Keratinocyte (primary cell): Measurements from ENCODE around the gene SAMD11. TPM values are rescaled to one million over a fixed set of nuclear protein-coding genes. Genes with fewer than 3 reads are reported as not detected.

Source experiments
- DNase-seq: peaks from one replicate; pipeline ENCODE4 v3.0.0-alpha.2; 2011; ENCODE audit warnings: low read depth, missing footprints, low spot score
- FAIRE-seq: peaks from 2 replicates; lab custom pipeline; 2011; peaks lifted over from hg19 to GRCh38; lab: Jason Lieb, UNC
- H2AFZ ChIP-seq: 2 replicates; pipeline ENCODE4 v1.6.0; 2012; ENCODE audit warnings: low read length, control low read depth, inconsistent platforms; ENCODE audit not compliant: control insufficient read depth
- H3K27ac ChIP-seq: 2 replicates; pipeline ENCODE4 v1.5.1; 2011; ENCODE audit warnings: low read length; ENCODE audit not compliant: control insufficient read depth, insufficient read depth
- H3K27me3 ChIP-seq: 3 replicates; pipeline ENCODE4 v1.6.0; 2011; ENCODE audit warnings: low read length; ENCODE audit not compliant: control insufficient read depth, insufficient read depth; ENCODE audit errors: extremely low read depth
- H3K36me3 ChIP-seq, 2 experiments: 2 replicates in 1 of 2; 3 replicates in 1 of 2; pipeline ENCODE4 v1.5.1; 2011; ENCODE audit warnings: low read length in 2 of 2, mild to moderate bottlenecking in 1 of 2; ENCODE audit not compliant: control insufficient read depth in 2 of 2, insufficient read depth in 2 of 2; ENCODE audit errors: extremely low read depth in 1 of 2
- H3K4me1 ChIP-seq: 3 replicates; pipeline ENCODE4 v1.5.1; 2011; ENCODE audit warnings: low read length; ENCODE audit not compliant: control insufficient read depth, insufficient read depth; ENCODE audit errors: extremely low read depth
- H3K4me2 ChIP-seq: 3 replicates; pipeline ENCODE4 v1.6.0; 2011; ENCODE audit warnings: low read depth, low read length; ENCODE audit not compliant: control insufficient read depth, insufficient read depth; ENCODE audit errors: extremely low read depth
- H3K4me3 ChIP-seq, 3 experiments: fragments of 200-600 bp in 1 of 3; sonication (generic) in 1 of 3; 2 replicates in 2 of 3; 3 replicates in 1 of 3; pipeline ENCODE4 v1.5.1; 2011 to 2016; ENCODE audit warnings: low read length in 3 of 3, mild to moderate bottlenecking in 3 of 3, control low read depth in 2 of 3, inconsistent platforms in 1 of 3, low read depth in 1 of 3, mixed read lengths in 1 of 3, mixed run types in 1 of 3, moderate library complexity in 1 of 3; ENCODE audit not compliant: control insufficient read depth in 2 of 3, insufficient read depth in 2 of 3; ENCODE audit errors: extremely low read depth in 1 of 3
- H3K79me2 ChIP-seq: 2 replicates; pipeline ENCODE4 v1.6.0; 2012; ENCODE audit warnings: low read length; ENCODE audit not compliant: control insufficient read depth, insufficient read depth
- H3K9ac ChIP-seq: 3 replicates; pipeline ENCODE4 v1.6.0; 2011; ENCODE audit warnings: low read length; ENCODE audit not compliant: control insufficient read depth, insufficient read depth; ENCODE audit errors: extremely low read depth
- H3K9me1 ChIP-seq: 3 replicates; pipeline ENCODE4 v1.6.0; 2011; ENCODE audit warnings: low read length; ENCODE audit not compliant: control insufficient read depth, insufficient read depth; ENCODE audit errors: extremely low read depth
- H3K9me3 ChIP-seq: 2 replicates; pipeline ENCODE4 v1.5.1; 2012; ENCODE audit warnings: low read depth, low read length; ENCODE audit not compliant: control insufficient read depth
- H4K20me1 ChIP-seq: 3 replicates; pipeline ENCODE4 v1.6.0; 2011; ENCODE audit warnings: low read length; ENCODE audit not compliant: control insufficient read depth, insufficient read depth; ENCODE audit errors: extremely low read depth
- CTCF ChIP-seq, 3 experiments: IDR thresholded peaks in 1 of 3; conservative IDR thresholded peaks in 1 of 3; optimal IDR thresholded peaks in 1 of 3; 2 replicates in 2 of 3; 3 replicates in 1 of 3; pipeline versions ENCODE3 to v1.5.1; 2011; ENCODE audit warnings: low read length in 3 of 3, mild to moderate bottlenecking in 3 of 3, moderate library complexity in 2 of 3, control low read depth in 1 of 3, inconsistent platforms in 1 of 3; ENCODE audit not compliant: insufficient read depth in 2 of 3; ENCODE audit errors: extremely low read depth in 1 of 3
- EZH2 ChIP-seq: IDR thresholded peaks from one replicate; pipeline ENCODE4 v1.6.1; 2012; ENCODE audit warnings: inconsistent platforms, mild to moderate bottlenecking, low read length, moderate library complexity
- dilution Hi-C: fragments of 300-500 bp; cut with MboI; formaldehyde crosslinking; loops from one replicate; pipeline ENCODE4 v1.7.0; 2020; ENCODE audit warnings: low sequenced_read_pairs; ENCODE audit not compliant: extremely low pct_ligation_motif_present
- polyA plus RNA-seq, 5 experiments: library from polyadenylated mRNA; depleted of rRNA in 3 of 5; stranded (reverse) in 3 of 5; stranded (forward) in 1 of 5; unstranded in 1 of 5; fragments of >200 nt; gene quantifications; 1 replicate in 1 of 5; 2 replicates in 3 of 5; 3 replicates in 1 of 5; pipeline versions ENCODE4 v1.2.1 to v1.2.3, GENCODE V29; 2011 to 2012; ENCODE audit warnings: missing spikeins in 2 of 5, low read depth in 1 of 5, low replicate concordance in 1 of 5

Gene SAMD11
- polyA plus RNA-seq, 1 donor (not counting 4 experiments of a cell fraction or from before 2014, with no cell fraction given) = not detected

DNA sequence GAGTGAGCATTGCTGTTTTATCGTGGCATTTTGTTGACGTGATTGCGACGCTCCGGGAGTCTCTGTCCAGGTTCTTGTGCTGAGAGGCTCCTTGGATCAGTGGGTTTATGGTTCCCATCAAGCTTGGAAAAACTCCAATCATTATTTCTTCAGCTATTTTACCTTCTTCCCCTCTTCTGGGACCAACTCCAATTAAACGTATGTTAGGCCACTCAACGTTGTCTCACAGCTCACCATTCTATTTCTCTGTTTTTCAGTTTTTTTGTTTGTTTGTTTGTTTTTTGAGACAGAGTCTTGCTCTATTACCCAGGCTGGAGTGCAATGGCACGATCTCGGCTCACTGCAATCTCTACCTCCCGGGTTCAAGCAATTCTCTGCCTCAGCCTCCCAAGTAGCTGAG, 68.2 kb downstream of the SAMD11 start:
- no peak for DNase-seq
- FAIRE-seq = no peak
- no peaks in the 10 kb centered on the region for H3K79me2 ChIP-seq
- H3K27me3 ChIP-seq = peaks cover 5% of the 10 kb centered on the region
- H4K20me1 ChIP-seq = no peaks in the 10 kb centered on the region
- TF ChIP-seq EZH2 (no peak), CTCF (optimal IDR thresholded peaks at IDR 0.05 in 1 of 3, IDR thresholded peaks at IDR 0.05 in 1 of 3, conservative IDR thresholded peaks at IDR 0.05 in 1 of 3; ENCODE audit: extremely low read depth in 1 of 3, insufficient read depth in 2 of 3, low read length in 3 of 3) (no peak)
- H3K4me1 ChIP-seq = no peaks in the 10 kb centered on the region
- H3K9me3 ChIP-seq = no peaks in the 10 kb centered on the region
- H3K9ac ChIP-seq = no peak overlapping the region
- H3K4me3 ChIP-seq = no peak overlapping the region
- no peaks in the 10 kb centered on the region for H3K36me3 ChIP-seq
- dilution Hi-C loops = no loop called here
- no peak overlapping the region for H2AFZ ChIP-seq
- H3K4me2 ChIP-seq = no peak overlapping the region
- H3K9me1 ChIP-seq = no peaks in the 10 kb centered on the region
- H3K27ac ChIP-seq = no peak overlapping the region

DNA sequence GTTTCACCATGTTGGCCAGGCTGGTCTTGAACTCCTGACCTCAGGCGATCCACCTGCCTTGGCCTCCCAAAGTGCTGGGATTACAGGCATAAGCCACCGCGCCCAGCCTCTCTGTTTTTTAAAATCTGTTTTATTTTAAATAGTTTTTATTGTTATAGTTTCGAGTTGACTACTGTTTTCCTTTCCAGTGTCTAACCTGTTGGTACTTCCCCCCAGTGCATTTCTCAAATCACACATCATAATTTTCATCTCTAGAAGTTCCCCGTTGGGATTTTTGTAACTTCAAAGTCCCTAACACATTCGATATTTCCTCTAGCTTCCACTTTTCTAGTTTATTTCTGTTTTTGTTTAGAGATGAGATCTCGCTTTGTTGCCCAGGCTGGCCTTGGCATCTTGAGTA, 68.6 kb downstream of the SAMD11 start:
- FAIRE-seq (no peak), DNase-seq (no peak)
- Histone ChIP-seq H3K27me3 (peaks cover 9% of the 10 kb centered on the region), H3K4me3 (no peak overlapping the region), H3K9me1 (no peaks in the 10 kb centered on the region), H4K20me1 (no peaks in the 10 kb centered on the region), H2AFZ (no peak overlapping the region), H3K36me3 (no peaks in the 10 kb centered on the region), H3K9ac (no peak overlapping the region), H3K4me1 (no peaks in the 10 kb centered on the region), H3K4me2 (no peak overlapping the region), H3K79me2 (no peaks in the 10 kb centered on the region), H3K27ac (no peak overlapping the region), H3K9me3 (no peaks in the 10 kb centered on the region)
- dilution Hi-C loops = no loop called here
- no peak for TF ChIP-seq CTCF (optimal IDR thresholded peaks at IDR 0.05 in 1 of 3, IDR thresholded peaks at IDR 0.05 in 1 of 3, conservative IDR thresholded peaks at IDR 0.05 in 1 of 3; ENCODE audit: extremely low read depth in 1 of 3, insufficient read depth in 2 of 3, low read length in 3 of 3)
- TF ChIP-seq EZH2 = no peak
